Hematopoietic multipotent progenitor cell treated with erythropoietin and hydrocortisone succinate and interleukin-3 and kit ligand, for 15 days (in vitro differentiated cells): ENCODE results near the gene NBPF1.
"Not testable (repeated sequence)": the region's sequence is repeated elsewhere in the genome, so short reads cannot be mapped to it uniquely, and the experiment has no call there.

Source experiments
- DNase-seq: peaks from one replicate; pipeline ENCODE4 v3.0.0-alpha.2; 2015; ENCODE audit warnings: low spot score

The NBPF1 gene

GRCh38 chr1:16613185-16614147 lies at the start of gene NBPF1:
TSS of gene NBPF1 (minus strand) at chr1:16613564.
- DNase-seq: peak; percentile 58

- not testable (repeated sequence) for DNase-seq
Observed at GRCh38 chr1:16658234-16658633, 44.9 kb upstream of the NBPF1 start.

DNA sequence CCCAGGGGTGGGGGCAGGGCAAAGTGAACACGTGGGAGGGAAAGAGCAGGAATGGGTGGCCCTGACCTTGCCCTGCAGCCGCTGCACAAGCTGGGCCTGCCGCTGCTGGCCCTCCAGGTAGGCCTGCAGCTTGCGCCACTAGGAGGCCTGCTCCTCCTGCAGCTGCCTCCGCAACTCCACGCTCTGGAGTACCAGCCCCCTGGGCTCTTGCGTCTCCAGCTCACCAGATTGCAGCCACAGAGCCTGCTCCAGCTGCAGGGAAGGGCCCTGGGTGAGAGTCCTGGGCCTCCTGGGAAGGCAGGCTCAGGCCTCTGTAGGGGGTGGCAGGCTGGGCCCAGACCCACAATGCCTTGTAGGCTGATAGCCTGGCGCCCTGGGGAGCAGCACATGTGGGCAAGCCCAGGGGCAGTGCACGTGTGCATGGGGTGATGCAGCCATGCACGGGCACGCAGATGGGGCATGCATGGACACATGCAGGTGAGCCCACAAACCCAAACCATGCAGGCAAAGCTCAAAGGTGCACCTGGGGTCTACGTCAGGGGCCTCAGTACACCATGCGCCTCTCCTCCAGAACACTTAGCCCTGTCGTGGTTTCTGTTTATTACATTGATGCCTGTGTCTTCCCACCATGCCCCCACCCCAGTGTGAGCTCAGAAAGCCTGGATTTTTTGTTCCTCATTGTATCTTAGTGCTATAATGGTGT lies 43.8 kb upstream of the NBPF1 start:
- not testable (repeated sequence) for DNase-seq

- not testable (repeated sequence) for DNase-seq
Observed at GRCh38 chr1:16656574-16656973, 43.2 kb upstream of the NBPF1 start.

GRCh38 chr1:16651560-16651959 lies 38.2 kb upstream of the NBPF1 start:
- not testable (repeated sequence) for DNase-seq

GRCh38 chr1:16649960-16650359 lies 36.6 kb upstream of the NBPF1 start:
- not testable (repeated sequence) for DNase-seq

- not testable (repeated sequence) for DNase-seq
Observed at GRCh38 chr1:16649390-16649789, 36.0 kb upstream of the NBPF1 start.

GRCh38 chr1:16648756-16649155 lies 35.4 kb upstream of the NBPF1 start:
- DNase-seq: not testable (repeated sequence)

GRCh38 chr1:16648250-16648649 lies 34.9 kb upstream of the NBPF1 start:
- DNase-seq: not testable (repeated sequence)

- not testable (repeated sequence) for DNase-seq
Observed at GRCh38 chr1:16647179-16648176, 34.1 kb upstream of the NBPF1 start.

GRCh38 chr1:16646716-16647115 lies 33.4 kb upstream of the NBPF1 start:
- DNase-seq: not testable (repeated sequence)

DNA sequence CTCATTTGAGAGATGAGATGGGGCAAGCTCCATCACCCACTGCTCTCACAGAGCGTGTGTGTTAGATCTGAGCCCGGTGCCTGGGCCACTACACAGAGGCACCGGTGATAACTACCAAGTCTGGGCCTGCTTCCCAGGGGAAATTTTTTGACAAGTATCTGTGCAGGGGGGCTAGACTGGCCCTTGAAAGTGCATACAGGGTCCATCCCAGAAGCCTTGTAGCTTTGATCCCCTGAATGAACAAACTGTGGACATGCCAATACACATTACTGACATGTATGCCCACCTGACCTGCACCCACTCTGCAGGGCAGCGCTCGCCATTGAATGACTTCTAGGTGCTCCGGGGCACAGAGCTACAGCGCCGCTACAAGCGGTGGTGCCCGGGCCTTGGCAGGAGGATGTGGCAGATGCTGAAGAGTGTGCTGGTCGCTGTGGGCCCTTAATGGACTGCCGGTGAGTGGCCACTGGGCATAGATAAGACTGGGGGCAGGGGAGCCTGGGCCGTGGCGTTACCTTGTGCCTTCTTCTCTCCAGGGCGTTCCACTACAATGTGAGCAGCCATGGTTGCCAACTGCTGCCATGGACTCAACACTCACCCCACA lies 32.8 kb upstream of the NBPF1 start:
- not testable (repeated sequence) for DNase-seq

DNA sequence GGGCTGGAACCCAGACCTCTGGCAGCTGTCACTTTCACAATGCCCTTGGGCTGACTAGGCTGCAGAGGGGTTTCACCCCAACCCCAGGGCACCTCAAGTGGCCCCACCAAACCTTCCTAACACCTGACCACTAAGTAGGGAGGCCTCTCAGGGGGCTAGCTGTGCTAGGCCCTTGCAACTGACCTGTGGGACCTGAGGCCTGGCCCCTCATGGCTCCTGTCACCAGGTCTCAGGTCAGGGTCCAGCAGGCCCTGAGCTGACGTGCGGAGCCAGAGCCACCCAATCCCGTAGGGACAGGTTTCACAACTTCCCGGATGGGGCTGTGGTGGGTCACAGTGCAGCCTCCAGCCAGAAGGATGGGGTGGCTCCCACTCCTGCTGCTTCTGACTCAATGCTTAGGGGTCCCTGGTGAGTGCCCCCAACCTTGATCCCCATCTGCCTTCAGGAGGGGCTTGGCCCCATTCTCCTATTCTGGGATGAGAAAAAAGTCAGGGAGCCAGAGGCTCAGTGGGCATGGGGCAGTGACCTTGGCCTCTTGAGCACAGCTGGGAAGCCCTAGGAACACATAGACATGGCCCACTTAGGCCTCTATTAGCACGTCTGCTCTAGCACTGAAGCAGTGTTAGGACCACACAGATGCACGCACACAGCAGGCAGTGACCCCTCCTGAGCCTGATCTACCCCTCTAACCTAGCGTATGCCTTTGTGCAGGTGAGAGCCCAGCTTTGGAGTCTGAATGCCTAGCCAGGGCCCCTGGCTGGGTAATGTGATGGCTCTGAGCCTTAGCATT lies 32.1 kb upstream of the NBPF1 start:
- not testable (repeated sequence) for DNase-seq

DNA sequence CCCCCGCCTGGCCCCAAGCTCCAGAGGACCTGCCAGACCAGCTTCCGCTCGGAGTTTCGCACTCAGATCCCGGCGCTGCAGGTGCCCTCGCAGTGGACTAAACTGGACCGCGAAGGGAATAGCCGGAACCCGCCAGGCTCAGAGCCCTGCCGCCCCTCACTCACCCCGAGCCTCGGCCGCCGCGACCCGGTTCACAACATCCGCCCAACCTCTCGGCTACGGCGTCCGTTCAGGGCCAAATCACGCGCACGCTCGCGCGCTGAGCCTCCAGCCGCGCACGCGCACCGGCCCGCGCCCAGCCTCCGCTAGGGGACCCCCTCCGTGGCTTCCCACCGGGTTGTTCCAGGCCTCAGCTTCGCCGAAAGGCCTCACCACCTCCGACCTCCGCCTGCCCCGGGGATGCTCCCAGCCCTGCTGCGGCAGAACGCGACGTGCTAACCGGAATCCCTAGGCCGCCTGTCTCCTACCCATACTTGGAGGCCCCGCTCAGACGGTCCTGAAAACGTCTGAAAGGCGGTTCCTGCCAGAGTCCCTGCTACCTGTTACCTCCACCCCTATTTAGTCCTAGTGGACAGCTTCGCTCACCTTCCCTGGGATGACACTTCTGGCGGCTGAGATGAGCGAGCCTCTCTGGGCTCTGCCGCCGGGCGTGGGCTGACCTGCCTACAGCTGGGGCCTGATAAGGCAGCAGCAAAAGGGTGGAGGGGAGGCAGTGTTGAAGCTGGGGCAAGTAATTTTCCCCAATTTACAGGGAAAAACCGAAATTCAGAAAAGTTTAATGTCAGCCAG lies 31.3 kb upstream of the NBPF1 start:
- DNase-seq: peak; percentile 89

GRCh38 chr1:16644193-16644481 lies 30.8 kb upstream of the NBPF1 start:
- peak; percentile 68 for DNase-seq

GRCh38 chr1:16643476-16644192 lies 30.3 kb upstream of the NBPF1 start:
- DNase-seq: not testable (repeated sequence)

GRCh38 chr1:16643001-16643411 lies 29.6 kb upstream of the NBPF1 start:
- not testable (repeated sequence) for DNase-seq

- DNase-seq: not testable (repeated sequence)
Observed at GRCh38 chr1:16642025-16642966, 28.9 kb upstream of the NBPF1 start.
